ENCODE measurements around the gene DPH3. TPM values are rescaled to one million over a fixed set of nuclear protein-coding genes. Genes with fewer than 3 reads are reported as not detected.

Gene DPH3
- polyA plus RNA-seq, 1 experiment: 11.4 TPM

DNA sequence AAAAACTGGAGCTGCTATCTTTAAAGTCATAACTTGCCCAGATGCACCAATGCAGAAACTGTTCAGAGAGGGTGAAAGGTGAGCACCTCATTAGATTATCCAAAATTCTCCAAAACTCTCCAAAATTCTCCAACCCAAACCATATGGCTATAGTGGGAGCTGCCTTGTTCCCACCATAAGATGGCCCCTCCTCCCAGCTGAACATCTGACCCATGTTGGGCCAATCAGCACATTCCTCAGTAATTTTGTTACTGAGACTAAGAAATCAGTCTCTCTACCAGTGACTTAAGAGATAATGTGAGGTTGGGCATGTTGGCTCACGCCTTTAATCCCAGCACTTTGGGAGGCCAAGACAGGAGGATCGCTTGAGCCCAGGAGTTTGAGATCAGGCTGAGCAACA lies 32.8 kb downstream of the DPH3 start:
- H3K4me3 ChIP-seq (ENCODE audit: low read depth, low read length): no peak overlapping the region
- H3K36me3 ChIP-seq (ENCODE audit: control insufficient read depth, insufficient read depth, low read length): no peaks in the 10 kb centered on the region
- TF ChIP-seq, protein P1, sequence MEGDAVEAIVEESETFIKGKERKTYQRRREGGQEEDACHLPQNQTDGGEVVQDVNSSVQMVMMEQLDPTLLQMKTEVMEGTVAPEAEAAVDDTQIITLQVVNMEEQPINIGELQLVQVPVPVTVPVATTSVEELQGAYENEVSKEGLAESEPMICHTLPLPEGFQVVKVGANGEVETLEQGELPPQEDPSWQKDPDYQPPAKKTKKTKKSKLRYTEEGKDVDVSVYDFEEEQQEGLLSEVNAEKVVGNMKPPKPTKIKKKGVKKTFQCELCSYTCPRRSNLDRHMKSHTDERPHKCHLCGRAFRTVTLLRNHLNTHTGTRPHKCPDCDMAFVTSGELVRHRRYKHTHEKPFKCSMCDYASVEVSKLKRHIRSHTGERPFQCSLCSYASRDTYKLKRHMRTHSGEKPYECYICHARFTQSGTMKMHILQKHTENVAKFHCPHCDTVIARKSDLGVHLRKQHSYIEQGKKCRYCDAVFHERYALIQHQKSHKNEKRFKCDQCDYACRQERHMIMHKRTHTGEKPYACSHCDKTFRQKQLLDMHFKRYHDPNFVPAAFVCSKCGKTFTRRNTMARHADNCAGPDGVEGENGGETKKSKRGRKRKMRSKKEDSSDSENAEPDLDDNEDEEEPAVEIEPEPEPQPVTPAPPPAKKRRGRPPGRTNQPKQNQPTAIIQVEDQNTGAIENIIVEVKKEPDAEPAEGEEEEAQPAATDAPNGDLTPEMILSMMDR (IDR thresholded peaks at IDR 0.05; ENCODE audit: insufficient read depth, low read depth, low read length): no peak
- no peak for DNase-seq (ENCODE audit: low read depth)
- ChIA-PET CTCF (interaction anchor here (0.9 to 1.9 kb wide), 3 partner anchors 10 to 23 kb away, joined by 3 to 4 read pairs (median 3); no protein-coding TSS in a partner anchor), POLR2A (no interaction called here)
- H3K27me3 ChIP-seq (ENCODE audit: control insufficient read depth, insufficient read depth, low read length): peaks cover 4% of the 10 kb centered on the region

DNA sequence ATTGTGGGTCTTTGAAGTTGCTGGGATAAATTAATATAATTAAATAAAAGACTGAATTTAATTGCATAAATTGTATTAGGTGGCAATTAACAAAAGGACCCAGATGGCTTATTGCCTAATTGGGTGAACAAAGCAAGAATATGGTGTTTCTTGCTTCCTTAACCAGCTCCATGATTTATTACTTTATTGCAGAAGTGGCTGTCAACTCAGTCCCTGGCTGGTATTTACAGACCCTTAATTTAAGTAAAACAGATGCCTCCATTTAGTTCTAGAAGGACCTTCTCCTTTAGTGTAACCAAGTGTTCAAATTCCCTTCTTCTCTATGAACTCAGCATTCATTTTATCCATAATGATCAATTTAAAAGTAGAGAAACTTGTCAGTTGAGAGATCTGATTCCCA lies 35.1 kb downstream of the DPH3 start:
- CTCF ChIA-PET: interaction anchor here (1.4 kb wide), 1 partner anchor 10 kb away, joined by 4 read pairs; no protein-coding TSS in a partner anchor
- DNase-seq (ENCODE audit: low read depth): no peak

DNA sequence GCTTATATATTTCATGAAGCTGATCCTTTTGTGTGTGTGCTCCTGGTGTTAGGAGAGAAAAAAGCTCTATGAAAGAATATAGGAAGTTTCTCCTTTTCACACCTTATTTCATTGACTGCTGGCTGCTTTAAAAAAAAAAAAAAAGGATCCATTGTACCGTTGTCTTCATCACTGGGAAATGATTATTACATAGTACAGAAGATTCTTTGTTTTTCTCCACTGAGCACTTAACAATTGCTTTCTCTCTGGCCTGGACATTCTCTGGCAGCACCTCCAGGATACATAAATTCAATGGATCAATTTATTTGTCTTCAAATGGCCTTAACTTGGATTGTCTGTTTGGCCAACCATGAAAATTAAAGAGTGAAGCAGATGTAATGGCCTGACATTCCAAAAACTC lies 37.2 kb downstream of the DPH3 start:
- POLR2A ChIA-PET: no interaction called here
- no peak for DNase-seq (ENCODE audit: low read depth)
- CTCF ChIA-PET: no interaction called here

More for the DNA sequence above, 35.1 kb downstream of the DPH3 start:
- POLR2A ChIA-PET: no interaction called here
- H3K36me3 ChIP-seq (ENCODE audit: control insufficient read depth, insufficient read depth, low read length): no peaks in the 10 kb centered on the region
- no peak overlapping the region for H3K4me3 ChIP-seq (ENCODE audit: low read depth, low read length)
- TF ChIP-seq, protein P1 (IDR thresholded peaks at IDR 0.05; ENCODE audit: insufficient read depth, low read depth, low read length): no peak
- peaks cover 4% of the 10 kb centered on the region for H3K27me3 ChIP-seq (ENCODE audit: control insufficient read depth, insufficient read depth, low read length)

DNA sequence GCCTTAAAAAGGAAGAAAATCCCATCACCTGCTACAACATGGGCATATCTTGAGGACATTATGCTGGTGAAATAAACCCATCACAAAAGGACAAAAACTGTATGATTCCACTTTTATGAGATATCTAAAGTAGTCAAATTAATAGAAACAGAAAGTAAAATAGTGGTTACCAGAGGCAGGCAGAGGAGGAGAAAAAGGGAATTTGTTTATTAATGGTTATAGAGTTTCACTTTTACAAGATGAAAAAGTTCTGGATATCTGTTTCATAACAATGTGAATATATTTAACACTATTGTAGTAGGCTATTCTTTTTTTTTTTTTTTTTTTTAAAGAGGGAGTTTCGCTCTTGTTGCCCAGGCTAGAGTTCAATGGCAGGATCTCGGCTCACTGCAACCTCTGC lies 40.4 kb downstream of the DPH3 start:
- Histone ChIP-seq H3K27me3 (ENCODE audit: control insufficient read depth, insufficient read depth, low read length) (peaks cover 2% of the 10 kb centered on the region), H3K4me3 (ENCODE audit: low read depth, low read length) (no peak overlapping the region), H3K36me3 (ENCODE audit: control insufficient read depth, insufficient read depth, low read length) (no peaks in the 10 kb centered on the region)
- TF ChIP-seq, protein P1 (IDR thresholded peaks at IDR 0.05; ENCODE audit: insufficient read depth, low read depth, low read length): no peak
- ChIA-PET POLR2A (no interaction called here), CTCF (no interaction called here)
- no peak for DNase-seq (ENCODE audit: low read depth)

More for the DNA sequence above, 37.2 kb downstream of the DPH3 start:
- Histone ChIP-seq H3K4me3 (ENCODE audit: low read depth, low read length) (no peak overlapping the region), H3K36me3 (ENCODE audit: control insufficient read depth, insufficient read depth, low read length) (no peaks in the 10 kb centered on the region), H3K27me3 (ENCODE audit: control insufficient read depth, insufficient read depth, low read length) (peaks cover 2% of the 10 kb centered on the region)
- TF ChIP-seq, protein P1 (IDR thresholded peaks at IDR 0.05; ENCODE audit: insufficient read depth, low read depth, low read length): no peak

DNA sequence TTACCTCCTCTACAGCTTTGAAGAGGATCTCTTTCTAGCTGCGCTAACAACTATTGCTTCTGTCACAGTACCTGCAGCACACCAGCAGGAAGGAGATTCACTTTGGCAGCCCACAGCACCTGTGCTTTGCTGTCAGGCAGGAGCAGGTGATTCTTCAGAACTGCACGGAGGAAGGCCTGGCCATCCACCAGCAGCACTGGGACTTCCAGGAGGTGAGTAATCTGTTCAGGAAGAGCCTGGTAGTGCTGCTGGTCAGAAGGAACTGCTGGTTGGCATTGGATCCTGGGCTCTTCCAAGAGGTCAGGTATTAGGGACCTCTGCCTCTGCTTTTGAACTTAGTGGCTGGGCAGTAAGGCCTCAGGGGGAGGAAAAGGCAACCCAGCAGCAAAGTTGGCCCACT lies 42.2 kb downstream of the DPH3 start:
- H3K27me3 ChIP-seq (ENCODE audit: control insufficient read depth, insufficient read depth, low read length): no peaks in the 10 kb centered on the region
- POLR2A ChIA-PET: no interaction called here
- TF ChIP-seq, protein P1 (IDR thresholded peaks at IDR 0.05; ENCODE audit: insufficient read depth, low read depth, low read length): no peak
- DNase-seq (ENCODE audit: low read depth): no peak
- H3K36me3 ChIP-seq (ENCODE audit: control insufficient read depth, insufficient read depth, low read length): no peaks in the 10 kb centered on the region
- no peak overlapping the region for H3K4me3 ChIP-seq (ENCODE audit: low read depth, low read length)
- CTCF ChIA-PET: no interaction called here
